ENCODE measurements around the gene MDN1.

Gene MDN1

DNA sequence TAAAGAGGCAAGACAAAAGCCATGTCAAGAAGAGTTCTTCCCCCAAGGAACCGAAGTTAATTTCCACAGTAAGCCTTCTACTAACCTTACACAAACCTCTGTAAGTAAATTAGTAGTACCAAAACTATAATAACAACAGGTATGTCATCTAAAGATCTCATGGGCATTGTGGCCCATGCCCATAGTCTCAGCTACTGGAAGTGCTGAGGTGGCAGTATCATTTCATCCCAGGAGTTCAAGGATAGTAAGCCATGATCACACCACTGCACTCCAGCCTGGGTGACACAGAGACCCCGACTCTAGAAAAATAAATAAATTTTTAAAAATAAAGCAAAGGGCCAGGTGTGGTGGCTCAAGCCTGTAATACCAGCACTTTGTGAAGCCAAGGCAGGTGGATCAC lies 29.2 kb downstream of the MDN1 start:
- Histone ChIP-seq H3K36me3 (replicated peaks; ENCODE audit: insufficient read depth, low read length) (peaks cover 6% of the 10 kb centered on the region), H3K27me3 (replicated peaks; ENCODE audit: insufficient read depth, low read length) (no peaks in the 10 kb centered on the region), H3K4me3 (ENCODE audit: low read length) (no peak overlapping the region), H3K4me1 (ENCODE audit: low read length) (peaks cover 20% of the 10 kb centered on the region), H3K4me2 (ENCODE audit: low read depth, low read length) (no peak overlapping the region), H3F3A (ENCODE audit: insufficient read depth, low read length) (no peaks in the 10 kb centered on the region), H3K9me3 (replicated peaks; ENCODE audit: insufficient read depth, low read length) (no peaks in the 10 kb centered on the region), H3K9me2 (replicated peaks; ENCODE audit: insufficient read depth, low read length) (no peaks in the 10 kb centered on the region), H4K20me1 (ENCODE audit: insufficient read depth, low read length) (no peaks in the 10 kb centered on the region), H3K79me2 (ENCODE audit: low read length) (peaks cover 30% of the 10 kb centered on the region), H3K27ac (ENCODE audit: low read length) (no peak overlapping the region), H3K9ac (ENCODE audit: low read length) (no peak overlapping the region), H2AFZ (ENCODE audit: low read length) (no peak overlapping the region)
- no peak for DNase-seq
- no peak for TF ChIP-seq EZH2 (optimal IDR thresholded peaks at IDR 0.05; ENCODE audit: low read depth, low read length)
- no peak for TF ChIP-seq EZH2phosphoT487 (IDR thresholded peaks at IDR 0.05; ENCODE audit: low read length)
- TF ChIP-seq CTCF (IDR thresholded peaks at IDR 0.05; ENCODE audit: low read length): no peak

- H3F3A ChIP-seq (ENCODE audit: insufficient read depth, low read length): no peaks in the 10 kb centered on the region
- DNase-seq: no peak
- peaks cover 9% of the 10 kb centered on the region for H3K36me3 ChIP-seq (replicated peaks; ENCODE audit: insufficient read depth, low read length)
- H3K79me2 ChIP-seq (ENCODE audit: low read length): peaks cover 26% of the 10 kb centered on the region
- no peaks in the 10 kb centered on the region for H3K9me2 ChIP-seq (replicated peaks; ENCODE audit: insufficient read depth, low read length)
- no peaks in the 10 kb centered on the region for H3K27me3 ChIP-seq (replicated peaks; ENCODE audit: insufficient read depth, low read length)
- H3K4me3 ChIP-seq (ENCODE audit: low read length): no peak overlapping the region
- H3K4me2 ChIP-seq (ENCODE audit: low read depth, low read length): no peak overlapping the region
- TF ChIP-seq CTCF (IDR thresholded peaks at IDR 0.05; ENCODE audit: low read length) (no peak), EZH2phosphoT487 (IDR thresholded peaks at IDR 0.05; ENCODE audit: low read length) (no peak), EZH2 (optimal IDR thresholded peaks at IDR 0.05; ENCODE audit: low read depth, low read length) (no peak)
- no peaks in the 10 kb centered on the region for H4K20me1 ChIP-seq (ENCODE audit: insufficient read depth, low read length)
- no peak overlapping the region for H3K27ac ChIP-seq (ENCODE audit: low read length)
- H3K9ac ChIP-seq (ENCODE audit: low read length): no peak overlapping the region
- H3K9me3 ChIP-seq (replicated peaks; ENCODE audit: insufficient read depth, low read length): no peaks in the 10 kb centered on the region
- peaks cover 17% of the 10 kb centered on the region for H3K4me1 ChIP-seq (ENCODE audit: low read length)
- H2AFZ ChIP-seq (ENCODE audit: low read length): no peak overlapping the region
Observed at GRCh38 chr6:89789980-89790379, 29.6 kb downstream of the MDN1 start.

GRCh38 chr6:89787660-89788328 lies 31.8 kb downstream of the MDN1 start:
- Histone ChIP-seq H3K4me2 (ENCODE audit: low read depth, low read length) (no peak overlapping the region), H3K9ac (ENCODE audit: low read length) (no peak overlapping the region), H3K27me3 (replicated peaks; ENCODE audit: insufficient read depth, low read length) (no peaks in the 10 kb centered on the region), H3K79me2 (ENCODE audit: low read length) (peaks cover 9% of the 10 kb centered on the region; the same call in 1 of the 2 replicates), H3K36me3 (replicated peaks; ENCODE audit: insufficient read depth, low read length) (peaks cover 7% of the 10 kb centered on the region; the same call in 1 of the 2 replicates), H2AFZ (ENCODE audit: low read length) (no peak overlapping the region), H3F3A (ENCODE audit: insufficient read depth, low read length) (no peaks in the 10 kb centered on the region), H4K20me1 (ENCODE audit: insufficient read depth, low read length) (no peaks in the 10 kb centered on the region), H3K4me1 (ENCODE audit: low read length) (no peaks in the 10 kb centered on the region), H3K27ac (ENCODE audit: low read length) (no peak overlapping the region), H3K9me2 (replicated peaks; ENCODE audit: insufficient read depth, low read length) (no peaks in the 10 kb centered on the region), H3K9me3 (replicated peaks; ENCODE audit: insufficient read depth, low read length) (no peaks in the 10 kb centered on the region), H3K4me3 (ENCODE audit: low read length) (no peak overlapping the region)
- DNase-seq: no peak
- TF ChIP-seq CTCF (IDR thresholded peaks at IDR 0.05; ENCODE audit: low read length) (no peak), EZH2 (optimal IDR thresholded peaks at IDR 0.05; ENCODE audit: low read depth, low read length) (no peak), EZH2phosphoT487 (IDR thresholded peaks at IDR 0.05; ENCODE audit: low read length) (no peak)
